MV-4-11 (cell line): ENCODE measurements around the gene WAPL.
"Not testable (repeated sequence)": the region's sequence is repeated elsewhere in the genome, so short reads cannot be mapped to it uniquely, and the experiment has no call there.

Experiments
- DNase-seq: peaks from one replicate; lab custom pipeline; 2025; lab: John Stamatoyannopoulos, UW

Gene WAPL

GRCh38 chr10:86521678-86522509, at the start of gene WAPL:
WAPL (minus strand) TSS chr10:86521792; CDS start chr10:86518069, 3,723 bp downstream.
- DNase-seq: peak; percentile 86

DNA sequence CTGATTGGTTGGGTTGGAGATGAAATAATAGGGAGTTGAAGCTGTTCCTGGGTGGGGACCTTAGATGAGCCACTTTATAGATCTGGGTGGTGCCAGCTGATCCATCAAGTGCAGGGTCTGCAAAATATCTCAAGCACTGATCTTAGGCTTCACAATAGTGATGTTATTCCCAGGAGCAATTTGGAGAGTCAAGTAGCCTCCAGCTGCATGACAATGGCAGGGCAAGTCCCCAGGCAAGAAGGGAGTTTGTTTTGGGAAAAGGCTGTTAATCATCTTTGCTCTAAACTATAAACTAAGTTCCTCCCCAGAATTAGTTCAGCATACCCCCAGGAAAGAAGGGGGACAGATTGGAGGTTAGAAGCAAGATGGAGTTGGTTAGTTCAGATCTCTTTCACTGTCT, 47.7 kb upstream of the WAPL start:
- no peak for DNase-seq

DNA sequence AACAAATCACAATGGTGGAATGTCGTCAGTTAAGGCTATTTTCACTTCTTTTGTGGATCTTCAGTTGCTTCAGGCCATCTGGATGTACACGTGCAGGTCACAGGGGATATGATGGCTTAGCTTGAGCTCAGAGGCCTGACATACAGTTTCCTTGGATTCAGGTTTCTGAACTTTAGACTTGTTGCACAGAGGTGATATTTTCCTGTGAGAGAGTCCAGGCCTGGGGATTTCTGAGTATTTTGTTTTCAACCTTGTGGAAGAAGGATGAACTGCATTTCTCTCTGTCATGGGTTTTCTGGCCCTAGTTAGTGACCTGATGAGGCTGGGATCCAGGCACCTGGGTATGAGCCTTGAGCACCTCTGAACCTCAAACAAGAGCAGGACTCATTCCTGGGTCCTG, 44.9 kb upstream of the WAPL start:
- DNase-seq: not testable (repeated sequence)

DNA sequence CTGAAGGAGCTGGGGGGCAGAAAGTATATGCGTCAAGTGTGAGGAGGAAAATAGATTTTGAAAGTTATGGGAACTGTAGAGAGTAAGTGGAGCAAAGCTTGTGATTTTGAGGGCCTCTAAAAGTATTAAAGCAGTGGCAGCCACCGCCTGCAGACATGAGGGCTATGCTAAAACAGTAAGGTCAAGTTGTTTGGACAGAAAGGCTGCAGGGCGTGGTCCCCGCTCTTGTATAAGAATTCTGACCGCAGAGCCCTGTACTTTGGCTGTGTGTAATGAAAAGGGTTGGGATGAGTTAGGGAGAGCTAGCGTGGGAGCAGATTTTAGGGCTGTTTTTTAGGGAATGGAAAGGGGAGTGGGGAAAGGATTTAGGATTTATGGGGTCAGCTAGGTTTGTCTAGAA, 41.7 kb upstream of the WAPL start:
- DNase-seq: not testable (repeated sequence)

GRCh38 chr10:86558695-86559094, 37.1 kb upstream of the WAPL start:
- DNase-seq: peak; percentile 45

DNA sequence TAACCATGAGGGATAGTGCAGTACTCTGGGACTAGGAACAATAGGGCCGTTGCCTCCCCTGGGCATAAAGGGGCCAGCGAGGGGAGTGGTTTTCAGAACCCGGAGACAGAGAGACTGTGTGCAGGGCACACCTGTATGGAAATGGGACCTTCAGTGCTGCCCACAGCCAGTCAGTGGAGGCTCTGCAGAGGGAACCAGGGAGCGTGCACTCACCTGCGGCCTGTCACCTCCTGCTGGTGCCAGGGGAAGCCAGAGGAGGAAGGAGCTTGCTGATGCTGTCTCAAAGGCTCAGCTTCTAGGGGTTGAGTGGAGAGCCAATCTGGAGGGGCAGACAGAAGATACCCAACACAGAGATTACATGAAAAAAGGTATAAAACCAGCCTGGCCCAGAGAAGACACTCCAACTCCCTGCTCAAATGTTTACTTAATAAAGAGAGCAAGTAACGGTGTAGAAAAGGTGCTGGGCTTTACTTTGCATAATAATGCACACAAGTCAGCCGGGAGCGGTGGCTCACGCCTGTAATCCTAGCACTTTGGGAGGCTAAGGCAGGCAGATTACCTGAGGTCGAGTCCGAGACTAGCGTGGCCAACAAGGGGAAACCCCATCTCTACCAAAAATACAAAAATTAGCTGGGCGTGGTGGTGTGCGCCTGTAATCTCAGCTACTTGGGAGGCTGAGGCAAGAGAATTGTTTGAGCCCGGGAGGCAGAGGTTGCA, 35.5 kb upstream of the WAPL start:
- no peak for DNase-seq

- DNase-seq: no peak
These were observed 34.9 kb upstream of the WAPL start for GRCh38 chr10:86556532-86556931.

DNA sequence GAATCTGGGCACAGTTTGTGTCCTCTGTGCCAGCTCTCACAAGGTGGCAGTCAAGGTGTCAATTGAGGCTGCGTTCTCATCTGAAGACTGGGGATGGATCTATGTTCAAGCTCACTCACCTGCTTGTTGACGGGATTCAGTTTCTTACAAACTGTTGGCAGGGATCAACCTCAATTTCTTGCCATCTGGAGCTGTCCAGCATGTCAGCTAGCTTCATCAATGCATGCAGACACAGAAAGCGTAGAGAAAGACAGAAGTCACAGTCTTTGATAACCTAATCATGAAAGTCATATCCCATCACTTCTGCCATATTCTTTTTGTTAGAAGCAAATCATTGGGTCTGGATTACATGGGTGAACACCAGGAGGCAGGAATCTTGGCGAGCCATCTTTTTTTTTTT, 32.0 kb upstream of the WAPL start:
- no peak for DNase-seq

- peak; percentile 19 for DNase-seq
These were observed 31.6 kb upstream of the WAPL start for GRCh38 chr10:86553213-86553612.

GRCh38 chr10:86547296-86547695, 25.7 kb upstream of the WAPL start:
- DNase-seq: no peak

DNA sequence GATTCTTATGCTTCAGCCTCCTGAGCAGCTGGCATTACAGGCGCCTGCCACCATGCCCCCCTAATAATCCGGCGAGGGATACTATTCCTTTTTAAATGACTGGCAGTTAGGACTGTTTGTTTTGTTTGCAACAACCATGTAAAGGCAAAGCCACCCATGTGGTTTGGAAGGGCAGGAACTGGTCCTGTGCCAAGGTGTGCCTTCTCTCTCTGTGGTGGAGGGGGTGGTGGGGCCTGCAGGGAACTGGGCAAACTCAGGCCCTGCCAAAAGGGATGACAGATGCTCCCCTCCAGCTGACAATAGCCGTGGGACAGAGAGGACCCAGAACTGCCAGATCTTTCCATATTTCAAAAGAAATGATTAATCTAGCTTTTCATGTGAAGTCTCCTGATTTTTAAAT, 23.5 kb upstream of the WAPL start:
- peak; percentile 32 for DNase-seq

DNA sequence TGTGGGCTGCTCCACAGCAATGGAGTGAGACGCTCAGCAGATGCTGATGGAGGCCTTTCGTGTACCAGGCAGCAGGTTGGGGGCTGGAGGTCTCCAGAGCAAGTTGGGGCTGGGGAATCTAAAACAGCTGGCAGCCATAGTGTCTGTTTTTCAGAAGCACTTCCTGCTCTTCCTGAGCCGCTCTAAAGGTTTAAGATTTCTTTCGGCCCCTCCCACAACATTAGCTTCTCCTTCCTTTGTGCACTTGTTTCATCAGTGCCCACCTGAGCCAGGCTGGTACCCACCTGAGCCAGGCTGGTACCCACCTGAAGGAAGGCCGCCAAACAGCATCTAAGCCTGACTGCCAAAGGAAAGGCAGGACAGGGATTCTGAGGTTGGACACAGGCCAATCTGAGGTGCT, 18.4 kb upstream of the WAPL start:
- DNase-seq: no peak

GRCh38 chr10:86538547-86538946, 17.0 kb upstream of the WAPL start:
- DNase-seq: peak; percentile 97

- not testable (repeated sequence) for DNase-seq
These were observed 16.4 kb upstream of the WAPL start for GRCh38 chr10:86538040-86538439.

DNA sequence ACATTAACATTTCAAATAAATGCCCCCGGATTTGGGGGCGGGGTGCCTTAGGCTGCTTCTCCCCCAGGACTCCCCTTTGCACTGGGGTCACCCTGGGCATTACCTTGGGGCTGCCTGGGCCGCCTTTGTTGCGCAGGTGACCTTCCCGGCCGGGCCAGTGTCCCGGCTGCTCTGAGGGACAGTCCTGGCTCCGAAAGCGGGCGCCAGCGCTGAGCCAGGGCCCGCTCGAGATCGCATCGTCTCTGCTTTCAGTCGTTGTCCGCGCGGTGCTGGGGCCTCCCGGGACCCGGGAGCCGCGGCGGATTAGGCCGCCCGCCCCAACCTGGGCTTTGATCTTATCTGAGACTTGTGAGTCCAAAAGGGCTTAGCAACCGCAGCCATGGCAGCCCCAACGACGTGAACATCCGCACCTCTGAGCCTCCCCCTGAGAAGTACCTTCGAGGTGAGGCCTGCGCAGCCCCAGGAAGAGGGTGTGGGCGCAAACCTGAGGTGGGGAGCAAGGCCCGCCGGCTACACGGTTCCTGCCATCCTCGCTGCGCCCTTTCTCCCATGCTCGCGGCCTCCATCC, 14.8 kb upstream of the WAPL start:
- DNase-seq: no peak

GRCh38 chr10:86535132-86535882, 13.7 kb upstream of the WAPL start:
- no peak for DNase-seq

DNA sequence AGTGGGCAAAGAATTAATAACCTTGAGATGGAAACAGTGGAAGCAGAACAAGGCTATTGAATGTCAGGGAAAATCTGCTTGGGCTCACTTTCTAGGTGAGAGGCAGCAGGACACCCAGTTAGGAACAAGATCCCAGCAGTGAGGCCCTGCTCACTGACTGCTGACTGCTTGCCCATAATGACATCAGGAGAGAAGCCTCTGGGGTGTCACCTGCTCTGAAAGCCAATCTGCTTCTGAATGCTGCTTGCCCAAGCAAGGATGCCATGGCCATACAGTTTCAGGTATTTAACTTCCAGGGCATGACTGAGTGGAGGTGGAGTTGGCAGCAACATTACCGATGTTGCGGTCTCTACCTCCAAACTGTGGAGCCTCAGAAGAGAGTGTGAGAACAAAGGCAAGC, 11.7 kb upstream of the WAPL start:
- no peak for DNase-seq

- DNase-seq: not testable (repeated sequence)
These were observed 7.1 kb upstream of the WAPL start for GRCh38 chr10:86528736-86529135.

GRCh38 chr10:86526606-86527005, 5.0 kb upstream of the WAPL start:
- no peak for DNase-seq

- not testable (repeated sequence) for DNase-seq
These were observed 4.1 kb upstream of the WAPL start for GRCh38 chr10:86525713-86526112.

DNA sequence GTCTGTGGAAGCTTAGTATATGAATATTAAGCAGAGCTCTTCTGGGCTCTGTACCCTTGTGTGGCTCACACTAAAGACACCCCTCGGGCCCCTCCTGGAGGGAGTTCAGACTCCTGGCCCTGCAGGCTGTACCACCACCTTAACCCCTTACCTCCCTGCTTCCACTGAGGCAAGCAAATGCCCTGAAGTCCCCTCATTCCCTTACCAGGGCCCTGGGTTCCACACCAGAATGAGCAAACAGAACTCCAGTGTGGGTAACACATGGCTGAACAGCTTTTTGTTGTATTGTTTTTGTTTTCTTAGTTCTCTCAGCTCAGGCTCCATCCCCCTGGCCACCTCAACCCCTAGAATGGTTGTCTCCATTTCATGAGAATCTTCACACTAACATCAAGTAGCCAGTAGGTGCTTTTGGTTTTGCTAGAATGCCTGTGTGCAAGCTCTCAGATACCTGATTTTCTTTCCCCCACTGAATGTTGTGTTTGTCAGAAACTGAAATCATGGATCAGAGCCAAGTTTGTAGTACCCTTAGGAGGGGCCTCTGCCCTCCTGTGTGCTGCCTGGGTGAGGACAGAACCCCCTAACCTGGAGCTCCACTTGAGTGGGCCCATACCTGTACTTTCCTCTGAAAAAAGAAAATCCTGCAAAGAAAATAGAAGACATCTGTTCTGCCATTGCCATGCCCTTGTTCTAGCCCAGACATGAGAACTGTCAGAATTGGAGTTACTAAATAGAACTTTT, 2.8 kb upstream of the WAPL start:
- no peak for DNase-seq

DNA sequence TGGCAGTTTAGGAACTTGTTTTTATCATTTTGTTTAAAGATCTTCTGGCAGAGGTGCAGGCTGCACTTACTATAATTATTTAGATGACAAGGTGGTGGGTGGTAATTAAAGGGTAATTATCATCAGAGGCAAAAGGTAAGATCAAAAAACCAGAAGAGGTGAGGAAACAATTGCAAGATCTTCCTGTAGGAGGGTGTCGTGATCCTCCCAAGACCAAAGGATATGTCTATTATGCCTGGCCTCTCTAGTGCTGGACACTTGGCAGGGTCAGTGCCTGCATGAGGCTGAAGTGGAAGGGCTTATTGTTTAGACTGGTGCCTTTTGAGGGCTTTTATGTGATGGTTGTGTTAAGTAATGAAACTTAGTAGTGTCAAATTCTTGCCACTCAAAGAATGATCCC, 1.8 kb upstream of the WAPL start:
- no peak for DNase-seq
